ENCODE measurements around the gene KCNAB3.

KCNAB3 gene

GRCh38 chr17:7873051-7873450 is 56.6 kb downstream of the KCNAB3 start:
- DNase-seq = no peak
